A673 (cell line): ENCODE data around the gene CENPX. TPM values are rescaled to one million over a fixed set of nuclear protein-coding genes. Genes with fewer than 3 reads are reported as not detected.

ENCODE experiments used
- BruUV-seq: library from RNA; stranded (reverse); fragments of 400-500 nt; replicated peaks from 2 replicates; lab custom pipeline; 2021; lab: Mats Ljungman, UMichigan
- CTCF ChIA-PET: fragments of 300-600 bp; sonication (Branson Sonifier 250); formaldehyde crosslinking; loops from one replicate; lab custom pipeline; 2022; ENCODE audit warnings: antibody characterized with exemption; lab: Charles Lee
- POLR2A ChIA-PET: fragments of 300-600 bp; sonication (Branson Sonifier 250); formaldehyde crosslinking; loops from one replicate; lab custom pipeline; 2022; ENCODE audit warnings: antibody characterized with exemption; ENCODE audit not compliant: low non-redundant PET; lab: Charles Lee
- DNase-seq: peaks from one replicate; pipeline ENCODE4 v3.0.0-alpha.2; 2015; ENCODE audit warnings: low spot score
- H3K27ac ChIP-seq: fragments of 200-600 bp; sonication (generic); 2 replicates; pipeline ENCODE4 v1.5.1; 2016; ENCODE audit warnings: mixed run types, low read depth, mild to moderate bottlenecking, mixed read lengths, antibody characterized with exemption, low read length; ENCODE audit not compliant: poor library complexity, severe bottlenecking
- H3K27me3 ChIP-seq: fragments of 200-600 bp; sonication (generic); replicated peaks from 2 replicates; pipeline ENCODE4 v1.6.1; 2017; ENCODE audit warnings: mixed run types, low read depth, mild to moderate bottlenecking, mixed read lengths, antibody characterized with exemption, low read length; ENCODE audit not compliant: insufficient read depth, poor library complexity
- H3K36me3 ChIP-seq: fragments of 200-600 bp; sonication (generic); 2 replicates; pipeline ENCODE4 v1.6.1; 2016; ENCODE audit warnings: mixed run types, mild to moderate bottlenecking, mixed read lengths, antibody characterized with exemption, low read length; ENCODE audit not compliant: insufficient read depth, poor library complexity, severe bottlenecking
- H3K4me1 ChIP-seq: fragments of 200-600 bp; sonication (generic); 2 replicates; pipeline ENCODE4 v1.6.1; 2017; ENCODE audit warnings: mixed run types, mild to moderate bottlenecking, mixed read lengths, antibody characterized with exemption, low read length; ENCODE audit not compliant: insufficient read depth, poor library complexity, severe bottlenecking
- H3K4me3 ChIP-seq: fragments of 200-600 bp; sonication (generic); 2 replicates; pipeline ENCODE4 v1.5.1; 2016; ENCODE audit warnings: low read depth, mixed run types, mild to moderate bottlenecking, mixed read lengths, low read length; ENCODE audit not compliant: poor library complexity, severe bottlenecking
- H3K9me3 ChIP-seq: fragments of 200-600 bp; sonication (generic); 2 replicates; pipeline ENCODE4 v1.6.1; 2016; ENCODE audit warnings: mixed run types, low read depth, mild to moderate bottlenecking, mixed read lengths, antibody characterized with exemption, low read length; ENCODE audit not compliant: poor library complexity, severe bottlenecking
- CTCF ChIP-seq: fragments of 300-800, 200-600 bp; sonication (generic); conservative IDR thresholded peaks from 2 replicates; pipeline ENCODE4 v1.5.1; 2017; ENCODE audit warnings: low read depth, mild to moderate bottlenecking, antibody characterized with exemption, low read length, moderate library complexity, mixed read lengths
- EZH2 ChIP-seq: fragments of 200-600 bp; sonication (generic); IDR thresholded peaks from 2 replicates; pipeline ENCODE4 v1.6.1; 2017; ENCODE audit warnings: borderline replicate concordance, low read depth, mild to moderate bottlenecking, mixed read lengths, antibody characterized with exemption, low read length; ENCODE audit not compliant: poor library complexity, severe bottlenecking
- intact Hi-C: fragments of 100-400 bp; cut with micrococcal nuclease; formaldehyde crosslinking; loops from one replicate; pipeline ENCODE4 v1.10.0; 2022; ENCODE audit not compliant: unreplicated experiment
- total RNA-seq: library from RNA; stranded (reverse); gene quantifications from 2 replicates; pipeline ENCODE4 v1.2.3, GENCODE V29; 2021

Gene CENPX
- total RNA-seq, 1 experiment from 2014 or later: 165 TPM

DNA sequence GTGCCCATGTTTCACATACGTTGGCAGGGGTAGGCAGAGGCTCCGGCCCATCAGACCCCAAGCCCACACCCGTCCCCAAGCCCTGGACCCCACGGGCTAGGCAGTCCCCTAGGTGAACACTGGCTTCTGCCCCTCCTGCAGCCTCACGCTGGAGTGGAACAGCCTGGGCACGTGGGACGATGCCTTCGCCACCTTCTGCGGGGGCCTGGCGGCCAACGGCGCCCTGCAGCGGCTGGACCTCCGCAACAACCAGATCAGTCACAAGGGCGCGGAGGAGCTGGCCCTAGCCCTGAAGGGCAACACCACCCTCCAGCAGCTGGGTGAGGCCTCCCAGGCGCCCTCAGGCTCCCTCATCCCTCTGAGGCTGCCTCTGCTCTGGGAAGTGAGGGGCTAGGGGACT, 2.2 kb upstream of the CENPX start:
- Histone ChIP-seq H3K27me3 (no peaks in the 10 kb centered on the region), H3K4me3 (no peak overlapping the region), H3K27ac (no peak overlapping the region), H3K36me3 (peaks cover 5% of the 10 kb centered on the region), H3K9me3 (no peaks in the 10 kb centered on the region), H3K4me1 (peaks cover 20% of the 10 kb centered on the region)
- no TSS peak for BruUV-seq
- ChIA-PET POLR2A (no interaction called here), CTCF (no interaction called here)
- TF ChIP-seq CTCF (no peak), EZH2 (no peak)
- DNase-seq: no peak
- intact Hi-C loops: loop anchor here (5.0 kb wide), 1 partner anchor 68 kb away; no protein-coding TSS in a partner anchor

- Histone ChIP-seq H3K9me3 (no peaks in the 10 kb centered on the region), H3K4me1 (peaks cover 20% of the 10 kb centered on the region), H3K27me3 (no peaks in the 10 kb centered on the region), H3K4me3 (peak overlapping the region; percentile 97), H3K27ac (peak overlapping the region; percentile 72), H3K36me3 (peaks cover 10% of the 10 kb centered on the region)
- ChIA-PET CTCF (interaction anchor here (1.7 to 4.1 kb wide), 2 partner anchors 14 to 64 kb away, joined by 6 to 23 read pairs; partner anchors contain the start of gene DCXR), POLR2A (interaction anchor here (0.6 to 1.2 kb wide), 3 partner anchors 14 to 311 kb away, joined by 3 to 4 read pairs (median 3); partner anchors contain the start of gene DCXR)
- DNase-seq: no peak
- intact Hi-C loops: loop anchor here (5.0 kb wide), 1 partner anchor 66 kb away; no protein-coding TSS in a partner anchor
- BruUV-seq: no TSS peak
- TF ChIP-seq CTCF: no peak
- TF ChIP-seq EZH2: no peak
Measured at GRCh38 chr17:82023447-82024241, 966 bp upstream of the CENPX start.

DNA sequence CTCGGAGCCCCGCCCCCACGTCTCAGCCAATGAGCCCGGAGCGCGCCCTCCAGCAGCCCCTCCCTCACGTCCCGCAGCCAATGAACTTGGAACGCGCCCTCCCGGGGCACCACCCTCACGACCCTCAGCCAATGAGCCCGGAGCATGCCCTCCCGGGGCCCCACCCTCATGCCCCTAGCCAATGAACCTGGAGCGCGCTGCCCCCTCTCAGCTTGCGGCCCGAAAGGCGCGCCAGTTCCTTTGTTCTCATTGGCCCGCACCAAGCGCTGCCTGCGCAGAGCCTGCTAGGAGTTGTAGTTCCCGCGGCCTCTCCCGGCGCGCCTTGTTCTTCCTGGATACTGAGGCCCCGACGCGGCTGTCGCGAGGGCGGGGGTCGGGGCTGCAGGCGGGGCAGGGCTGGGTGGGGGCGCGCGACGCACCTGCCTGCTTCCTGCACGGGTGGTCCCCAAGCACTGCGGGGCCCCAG, 336 bp upstream of the CENPX start, which contains the start of gene LRRC45:
LRRC45 (plus strand) TSS at position 325 of the 466 bp plus-strand sequence. CDS start 339 bp downstream, outside the sequence.
- Histone ChIP-seq H3K27ac (peak within 1 kb of the TSS; percentile 75), H3K4me1 (peaks cover 20% of the 10 kb centered on the region), H3K4me3 (peak within 1 kb of the TSS; percentile 97), H3K27me3 (no peaks in the 10 kb centered on the region), H3K36me3 (peaks cover 13% of the 10 kb centered on the region), H3K9me3 (no peaks in the 10 kb centered on the region)
- ChIA-PET CTCF (interaction anchor here (1.7 to 4.1 kb wide), 2 partner anchors 15 to 63 kb away, joined by 6 to 23 read pairs; partner anchors contain the start of gene DCXR), POLR2A (interaction anchor here (0.6 to 1.2 kb wide), 5 partner anchors 15 to 310 kb away, joined by 3 to 23 read pairs (median 3); partner anchors contain the start of gene DCXR)
- intact Hi-C loops: loop anchor here (5.0 kb wide), 1 partner anchor 66 kb away; no protein-coding TSS in a partner anchor
- no TSS peak for BruUV-seq
- no peak for TF ChIP-seq EZH2
- no peak for TF ChIP-seq CTCF
- DNase-seq: peak; percentile 100
